ENCODE data around the gene TTC23.

GRCh38 chr15:99125061-99125891 is 124.1 kb downstream of the TTC23 start:
- TF ChIP-seq, protein P1, sequence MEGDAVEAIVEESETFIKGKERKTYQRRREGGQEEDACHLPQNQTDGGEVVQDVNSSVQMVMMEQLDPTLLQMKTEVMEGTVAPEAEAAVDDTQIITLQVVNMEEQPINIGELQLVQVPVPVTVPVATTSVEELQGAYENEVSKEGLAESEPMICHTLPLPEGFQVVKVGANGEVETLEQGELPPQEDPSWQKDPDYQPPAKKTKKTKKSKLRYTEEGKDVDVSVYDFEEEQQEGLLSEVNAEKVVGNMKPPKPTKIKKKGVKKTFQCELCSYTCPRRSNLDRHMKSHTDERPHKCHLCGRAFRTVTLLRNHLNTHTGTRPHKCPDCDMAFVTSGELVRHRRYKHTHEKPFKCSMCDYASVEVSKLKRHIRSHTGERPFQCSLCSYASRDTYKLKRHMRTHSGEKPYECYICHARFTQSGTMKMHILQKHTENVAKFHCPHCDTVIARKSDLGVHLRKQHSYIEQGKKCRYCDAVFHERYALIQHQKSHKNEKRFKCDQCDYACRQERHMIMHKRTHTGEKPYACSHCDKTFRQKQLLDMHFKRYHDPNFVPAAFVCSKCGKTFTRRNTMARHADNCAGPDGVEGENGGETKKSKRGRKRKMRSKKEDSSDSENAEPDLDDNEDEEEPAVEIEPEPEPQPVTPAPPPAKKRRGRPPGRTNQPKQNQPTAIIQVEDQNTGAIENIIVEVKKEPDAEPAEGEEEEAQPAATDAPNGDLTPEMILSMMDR (IDR thresholded peaks at IDR 0.05; ENCODE audit: extremely low read depth in 1 of 2, insufficient read depth in 1 of 2, low read depth in 1 of 2, low read length in 2 of 2), result no peak
- TF ChIP-seq EZH2 (IDR thresholded peaks at IDR 0.05; ENCODE audit: borderline replicate concordance, low read depth, low read length, severe bottlenecking), result no peak
- TF ChIP-seq JUN (IDR thresholded peaks at IDR 0.05; ENCODE audit: borderline replicate concordance, insufficient read depth, insufficient read length, low read depth), result no peak
- TF ChIP-seq, protein P2, sequence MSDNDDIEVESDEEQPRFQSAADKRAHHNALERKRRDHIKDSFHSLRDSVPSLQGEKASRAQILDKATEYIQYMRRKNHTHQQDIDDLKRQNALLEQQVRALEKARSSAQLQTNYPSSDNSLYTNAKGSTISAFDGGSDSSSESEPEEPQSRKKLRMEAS (IDR thresholded peaks at IDR 0.05; ENCODE audit: insufficient read depth, insufficient read length), result no peak
- no peak for TF ChIP-seq POLR2A (IDR thresholded peaks at IDR 0.05; ENCODE audit: low read depth, low read length)
- TF ChIP-seq POLR2AphosphoS5 (IDR thresholded peaks at IDR 0.05; ENCODE audit: insufficient read depth, low read depth, low read length), result no peak

Measured in endothelial cell of umbilical vein (primary cell).